PC-9 (cell line): ENCODE results near the gene IGFBP7. TPM values are rescaled to one million over a fixed set of nuclear protein-coding genes. Genes with fewer than 3 reads are reported as not detected.

ENCODE experiments used
- BruUV-seq: library from RNA; stranded (reverse); fragments of 400-500 nt; replicated peaks from 2 replicates; lab custom pipeline; 2021; lab: Mats Ljungman, UMichigan
- CTCF ChIA-PET: fragments of 300-600 bp; sonication (Branson Sonifier 250); formaldehyde crosslinking; loops from one replicate; lab custom pipeline; 2022; ENCODE audit warnings: antibody characterized with exemption; lab: Charles Lee
- POLR2A ChIA-PET: fragments of 300-600 bp; sonication (Branson Sonifier 250); formaldehyde crosslinking; loops from one replicate; lab custom pipeline; 2022; ENCODE audit warnings: antibody characterized with exemption; ENCODE audit not compliant: unreplicated experiment; lab: Charles Lee
- DNase-seq, 2 experiments: peaks; one replicate each; pipeline versions ENCODE4 v3.0.0 to v3.0.0-alpha.2; 2015 to 2022; ENCODE audit warnings: mixed read lengths in 1 of 2
- H2AFZ ChIP-seq: fragments of 200-600 bp; sonication (generic); 2 replicates; pipeline ENCODE4 v1.8.1; 2017; ENCODE audit warnings: antibody characterized with exemption
- H3F3A ChIP-seq: fragments of 200-600 bp; sonication (generic); 2 replicates; pipeline ENCODE4 v1.8.1; 2017; ENCODE audit warnings: antibody characterized with exemption, mild to moderate bottlenecking, low read depth; ENCODE audit not compliant: insufficient read depth
- H3K27ac ChIP-seq: fragments of 200-600 bp; sonication (generic); 2 replicates; pipeline ENCODE4 v1.6.1; 2016; ENCODE audit warnings: mixed run types
- H3K27me3 ChIP-seq: fragments of 200-600 bp; sonication (generic); 2 replicates; pipeline ENCODE4 v1.6.1; 2016; ENCODE audit warnings: low read depth, mixed run types; ENCODE audit not compliant: insufficient read depth
- H3K36me3 ChIP-seq: fragments of 200-600 bp; sonication (generic); 2 replicates; pipeline ENCODE4 v1.6.1; 2016; ENCODE audit warnings: low read depth, mixed run types
- H3K4me1 ChIP-seq: fragments of 200-600 bp; sonication (generic); replicated peaks from 2 replicates; pipeline ENCODE4 v1.6.1; 2016; ENCODE audit warnings: mixed run types; ENCODE audit not compliant: insufficient read depth
- H3K4me2 ChIP-seq: fragments of 200-600 bp; sonication (generic); 2 replicates; pipeline ENCODE4 v1.6.1; 2017; ENCODE audit warnings: mixed run types
- H3K4me3 ChIP-seq: fragments of 200-600 bp; sonication (generic); 2 replicates; pipeline ENCODE4 v1.6.1; 2016; ENCODE audit warnings: mixed run types
- H3K79me2 ChIP-seq: fragments of 200-600 bp; sonication (generic); 2 replicates; pipeline ENCODE4 v1.6.1; 2017; ENCODE audit warnings: low read depth, mixed run types
- H3K9me2 ChIP-seq: fragments of 200-600 bp; sonication (generic); 2 replicates; pipeline ENCODE4 v1.8.1; 2017; ENCODE audit warnings: mild to moderate bottlenecking; ENCODE audit not compliant: insufficient read depth
- H3K9me3 ChIP-seq: fragments of 200-600 bp; sonication (generic); 2 replicates; pipeline ENCODE4 v1.8.1; 2016; ENCODE audit warnings: low read depth; ENCODE audit not compliant: insufficient read depth
- H4K20me1 ChIP-seq: fragments of 200-600 bp; sonication (generic); 2 replicates; pipeline ENCODE4 v1.8.1; 2017; ENCODE audit not compliant: insufficient read depth
- CTCF ChIP-seq: fragments of 200-600 bp; sonication (generic); conservative IDR thresholded peaks from 2 replicates; pipeline ENCODE4 v1.6.1; 2017; ENCODE audit warnings: mixed run types, antibody characterized with exemption, mild to moderate bottlenecking, moderate library complexity
- EZH2 ChIP-seq: fragments of 200-600 bp; sonication (generic); IDR thresholded peaks from 2 replicates; pipeline ENCODE4 v1.8.0; 2017; ENCODE audit warnings: antibody characterized with exemption, low read depth
- intact Hi-C: fragments of 100-400 bp; cut with micrococcal nuclease; formaldehyde crosslinking; loops from one replicate; pipeline ENCODE4 v1.10.0; 2022; ENCODE audit not compliant: unreplicated experiment
- total RNA-seq: library from RNA; stranded (reverse); gene quantifications from 2 replicates; pipeline ENCODE4 v1.2.3, GENCODE V29; 2021

IGFBP7 gene
- total RNA-seq, 1 experiment from 2014 or later = 127 TPM

- no peak overlapping the region for H3K27ac ChIP-seq
- no TSS peak for BruUV-seq
- intact Hi-C loops = no loop called here
- TF ChIP-seq CTCF (no peak), EZH2 (no peak)
- H4K20me1 ChIP-seq = no peaks in the 10 kb centered on the region
- H3K4me2 ChIP-seq = no peak overlapping the region
- ChIA-PET POLR2A (no interaction called here), CTCF (no interaction called here)
- no peak overlapping the region for H3K4me3 ChIP-seq
- no peaks in the 10 kb centered on the region for H3K79me2 ChIP-seq
- no peak overlapping the region for H2AFZ ChIP-seq
- H3K4me1 ChIP-seq = no peaks in the 10 kb centered on the region
- no peaks in the 10 kb centered on the region for H3K36me3 ChIP-seq
- no peaks in the 10 kb centered on the region for H3F3A ChIP-seq
- H3K9me3 ChIP-seq = no peaks in the 10 kb centered on the region
- DNase-seq = no peak
- H3K27me3 ChIP-seq = no peaks in the 10 kb centered on the region
- no peaks in the 10 kb centered on the region for H3K9me2 ChIP-seq
Measured at GRCh38 chr4:57129477-57129876, 19.3 kb upstream of the IGFBP7 start.

- BruUV-seq = no TSS peak
- Histone ChIP-seq H4K20me1 (no peaks in the 10 kb centered on the region), H3K79me2 (no peaks in the 10 kb centered on the region), H3K36me3 (no peaks in the 10 kb centered on the region), H2AFZ (no peak overlapping the region), H3K4me3 (no peak overlapping the region), H3K4me2 (no peak overlapping the region), H3K9me2 (no peaks in the 10 kb centered on the region), H3K9me3 (no peaks in the 10 kb centered on the region), H3F3A (no peaks in the 10 kb centered on the region), H3K27me3 (no peaks in the 10 kb centered on the region), H3K4me1 (no peaks in the 10 kb centered on the region), H3K27ac (no peak overlapping the region)
- DNase-seq = no peak
- intact Hi-C loops = no loop called here
- POLR2A ChIA-PET = no interaction called here
- TF ChIP-seq EZH2 = no peak
- TF ChIP-seq CTCF = no peak
- CTCF ChIA-PET = no interaction called here
Measured at GRCh38 chr4:57127361-57127760, 17.2 kb upstream of the IGFBP7 start.

GRCh38 chr4:57125996-57126395 is 15.8 kb upstream of the IGFBP7 start:
- Histone ChIP-seq H3K9me3 (no peaks in the 10 kb centered on the region), H3K4me1 (no peaks in the 10 kb centered on the region), H3K36me3 (no peaks in the 10 kb centered on the region), H3K4me2 (no peak overlapping the region), H2AFZ (no peak overlapping the region), H4K20me1 (no peaks in the 10 kb centered on the region), H3K27me3 (no peaks in the 10 kb centered on the region), H3K9me2 (no peaks in the 10 kb centered on the region), H3F3A (no peaks in the 10 kb centered on the region), H3K4me3 (no peak overlapping the region), H3K79me2 (no peaks in the 10 kb centered on the region), H3K27ac (no peak overlapping the region)
- no TSS peak for BruUV-seq
- TF ChIP-seq EZH2 = no peak
- TF ChIP-seq CTCF = no peak
- CTCF ChIA-PET = no interaction called here
- POLR2A ChIA-PET = no interaction called here
- intact Hi-C loops = no loop called here
- no peak for DNase-seq
